NCI-H774 (cell line): ENCODE measurements around the gene POLR2B.
"Not testable (repeated sequence)": the region's sequence is repeated elsewhere in the genome, so short reads cannot be mapped to it uniquely, and the experiment has no call there.

Experiments used
- DNase-seq: peaks from one replicate; lab custom pipeline; 2025; lab: John Stamatoyannopoulos, UW

POLR2B gene

GRCh38 chr4:56986952-56987351 is 8.3 kb downstream of the POLR2B start:
- no peak for DNase-seq

GRCh38 chr4:56990109-56990905 is 11.6 kb downstream of the POLR2B start:
- no peak for DNase-seq

GRCh38 chr4:56995525-56995924 is 16.8 kb downstream of the POLR2B start:
- no peak for DNase-seq

DNA sequence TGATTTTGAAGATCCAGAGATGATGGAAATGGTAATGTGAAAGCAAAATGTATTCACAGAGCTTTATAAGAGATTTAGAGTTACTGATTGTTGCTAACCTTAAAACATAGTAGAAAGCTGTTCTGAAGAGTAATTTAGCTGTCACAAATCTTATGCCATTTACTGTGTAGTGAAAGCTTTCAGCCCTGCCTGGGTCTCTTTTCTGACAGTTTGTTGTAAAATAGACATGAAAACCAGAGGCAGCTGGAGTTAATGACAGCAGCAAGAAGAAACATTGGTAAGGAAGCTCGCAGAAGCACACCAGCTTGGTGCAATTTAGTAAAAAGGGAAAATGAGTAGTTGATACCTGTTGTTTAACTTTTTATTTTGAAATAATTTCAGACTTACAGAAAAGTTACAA is 21.1 kb downstream of the POLR2B start:
- DNase-seq, result no peak

DNA sequence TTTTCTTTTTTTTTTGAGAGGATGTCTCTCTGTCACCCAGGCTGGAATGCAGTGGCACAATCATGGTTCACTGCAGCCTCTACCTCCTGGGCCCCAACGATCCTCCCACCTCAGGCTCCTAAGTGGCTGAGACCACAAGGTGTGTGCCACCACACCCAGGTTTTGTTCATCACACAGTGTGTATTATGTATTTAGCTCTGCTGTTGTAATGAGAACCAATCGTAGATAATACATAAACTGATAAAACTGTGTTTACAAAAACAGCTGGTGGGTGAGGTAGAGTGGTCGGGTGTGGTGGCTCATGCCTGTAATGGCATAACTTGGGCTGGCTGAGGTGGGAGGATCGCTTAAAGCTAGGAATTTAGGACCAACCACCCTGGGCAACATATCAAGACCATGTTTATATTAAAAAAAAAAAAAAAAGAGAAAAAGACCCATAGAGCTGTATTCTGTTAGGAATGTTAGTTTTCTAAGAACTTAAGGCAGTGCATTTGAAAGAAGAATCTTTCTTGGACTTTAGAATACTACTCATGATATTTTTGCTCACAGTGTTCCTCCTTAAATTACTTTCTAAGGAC is 34.9 kb downstream of the POLR2B start:
- no peak for DNase-seq

- DNase-seq, result no peak
These were observed 40.3 kb downstream of the POLR2B start for GRCh38 chr4:57018980-57019379.

- DNase-seq, result no peak
These were observed 41.9 kb downstream of the POLR2B start for GRCh38 chr4:57020467-57021101.

DNA sequence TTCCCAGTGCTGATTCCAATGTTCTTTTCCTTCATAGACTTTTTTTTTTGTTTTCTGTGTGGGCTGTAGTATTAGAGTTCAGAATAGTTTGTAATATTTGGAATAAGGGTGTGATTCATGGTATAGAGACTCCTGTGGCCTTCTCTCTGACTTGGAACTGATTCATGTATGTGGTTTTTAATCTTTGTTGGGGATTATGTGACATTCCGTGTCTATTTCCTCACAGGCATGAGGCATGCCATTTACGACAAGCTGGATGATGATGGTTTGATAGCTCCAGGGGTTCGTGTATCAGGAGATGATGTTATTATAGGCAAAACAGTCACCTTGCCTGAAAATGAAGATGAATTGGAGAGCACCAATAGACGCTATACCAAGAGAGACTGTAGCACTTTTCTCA is 44.4 kb downstream of the POLR2B start:
- DNase-seq, result no peak

GRCh38 chr4:57034520-57034919 is 55.8 kb downstream of the POLR2B start:
- DNase-seq, result no peak

DNA sequence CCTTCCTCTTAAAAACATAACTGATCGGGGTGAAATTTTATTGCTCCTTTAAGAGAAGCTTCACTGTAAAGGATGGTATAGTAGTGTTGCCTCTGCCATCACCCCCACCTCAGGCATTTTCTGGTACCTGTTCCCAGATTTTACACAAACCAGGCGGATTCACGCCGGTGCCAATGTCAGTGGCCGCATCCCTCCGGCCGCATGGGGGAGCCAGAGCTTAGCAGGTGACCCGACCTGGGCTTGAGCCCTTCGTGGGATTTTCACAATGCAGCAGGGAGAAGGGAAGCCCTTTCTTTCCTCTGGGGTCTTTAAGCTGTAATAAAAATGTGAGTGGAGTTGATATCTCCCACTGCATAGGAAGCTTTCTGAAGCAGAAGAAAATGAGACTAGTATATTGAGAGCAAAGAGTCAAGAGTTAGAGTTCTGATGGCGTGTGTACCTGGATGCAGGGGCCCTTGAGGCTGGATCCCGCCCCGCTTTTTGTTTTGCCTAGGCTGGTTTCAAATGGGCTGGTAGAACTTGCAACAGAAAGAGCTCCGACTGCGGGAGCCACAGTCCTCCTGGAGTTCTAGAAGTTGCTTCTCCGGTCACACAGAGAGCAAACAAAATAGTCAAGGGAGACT is 59.4 kb downstream of the POLR2B start:
- DNase-seq, result no peak

DNA sequence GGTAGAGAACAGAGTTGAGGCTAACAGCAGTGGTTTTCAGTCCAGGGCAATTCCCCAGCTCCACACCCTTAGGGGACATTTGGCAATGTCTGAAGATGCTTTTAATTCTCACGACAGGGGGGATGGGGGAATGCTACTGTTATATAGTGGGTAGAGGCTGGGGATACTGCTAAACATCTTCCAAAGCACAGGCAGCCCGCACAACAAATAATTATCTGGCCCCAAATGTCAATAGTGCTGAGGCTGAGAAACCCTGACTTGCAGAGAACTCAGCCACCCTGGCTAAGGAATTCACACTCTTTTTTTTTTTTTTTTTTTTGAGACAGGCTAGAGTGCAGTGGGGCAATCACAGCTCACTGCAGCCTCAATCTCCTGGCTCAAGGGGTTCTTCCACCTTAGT is 60.6 kb downstream of the POLR2B start:
- DNase-seq, result no peak

GRCh38 chr4:57040510-57040909 is 61.8 kb downstream of the POLR2B start:
- DNase-seq, result no peak

DNA sequence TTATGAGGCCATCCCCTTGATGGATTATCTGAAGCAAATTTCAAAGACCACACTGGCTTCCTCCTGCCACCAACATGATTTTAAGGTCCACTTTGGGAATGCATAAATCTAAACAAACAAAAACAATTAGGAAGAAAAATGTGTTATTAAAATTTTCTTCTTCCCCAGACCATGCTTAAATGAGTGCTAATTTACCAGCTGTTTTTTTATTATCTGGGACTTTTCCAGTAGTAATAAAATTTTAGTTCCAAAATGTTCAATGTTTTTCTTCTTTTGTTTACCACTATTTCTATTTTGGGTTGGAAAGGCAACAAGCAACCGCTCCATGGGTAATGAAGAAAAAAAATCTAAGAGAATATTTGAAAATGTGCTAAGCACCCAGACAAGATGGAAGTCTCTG is 62.3 kb downstream of the POLR2B start:
- no peak for DNase-seq

DNA sequence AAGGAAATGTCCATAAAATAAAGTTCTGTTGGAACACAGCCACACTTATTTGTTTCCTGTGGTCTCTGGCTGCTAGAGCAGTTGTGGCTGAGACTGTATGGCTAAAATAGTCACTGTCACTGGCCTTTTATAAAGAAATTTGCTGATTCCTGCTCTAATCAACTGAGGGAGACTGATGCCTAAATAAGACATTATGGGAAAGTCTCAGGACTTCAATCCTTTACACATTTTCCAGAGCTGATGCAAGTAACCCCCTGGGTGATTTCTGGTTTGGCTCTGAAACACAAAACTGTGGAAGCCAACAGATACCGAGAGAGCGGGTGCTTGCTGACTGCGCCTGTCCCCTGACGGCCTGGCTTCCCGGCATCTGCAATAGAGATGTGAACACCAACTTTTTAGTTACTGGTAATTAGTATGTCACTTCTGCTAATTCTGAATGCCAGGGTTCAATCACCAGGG is 64.0 kb downstream of the POLR2B start:
- no peak for DNase-seq

GRCh38 chr4:57043347-57044251 is 64.9 kb downstream of the POLR2B start:
- DNase-seq, result no peak

DNA sequence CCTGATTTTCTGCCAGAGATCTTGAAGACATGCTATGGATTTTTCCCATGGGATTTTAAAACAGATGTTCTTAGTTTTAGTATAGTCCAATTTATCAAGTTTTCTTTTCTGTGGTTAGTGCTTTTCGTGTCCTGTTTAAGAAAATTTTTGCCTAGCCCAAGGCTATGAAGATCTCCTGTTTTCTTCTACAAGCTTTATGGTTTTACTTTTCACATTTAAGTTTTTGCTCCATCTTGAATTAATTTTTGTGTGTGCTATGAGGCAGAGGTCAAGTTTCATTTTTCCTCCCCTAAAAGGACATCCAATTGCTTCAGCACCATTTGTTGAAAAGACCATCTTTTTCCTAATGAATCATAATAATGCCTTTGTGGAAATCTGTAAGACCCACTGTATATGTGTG is 65.6 kb downstream of the POLR2B start:
- DNase-seq, result no peak

- no peak for DNase-seq
These were observed 66.3 kb downstream of the POLR2B start for GRCh38 chr4:57044996-57045395.

- not testable (repeated sequence) for DNase-seq
These were observed 68.3 kb downstream of the POLR2B start for GRCh38 chr4:57047046-57047445.

DNA sequence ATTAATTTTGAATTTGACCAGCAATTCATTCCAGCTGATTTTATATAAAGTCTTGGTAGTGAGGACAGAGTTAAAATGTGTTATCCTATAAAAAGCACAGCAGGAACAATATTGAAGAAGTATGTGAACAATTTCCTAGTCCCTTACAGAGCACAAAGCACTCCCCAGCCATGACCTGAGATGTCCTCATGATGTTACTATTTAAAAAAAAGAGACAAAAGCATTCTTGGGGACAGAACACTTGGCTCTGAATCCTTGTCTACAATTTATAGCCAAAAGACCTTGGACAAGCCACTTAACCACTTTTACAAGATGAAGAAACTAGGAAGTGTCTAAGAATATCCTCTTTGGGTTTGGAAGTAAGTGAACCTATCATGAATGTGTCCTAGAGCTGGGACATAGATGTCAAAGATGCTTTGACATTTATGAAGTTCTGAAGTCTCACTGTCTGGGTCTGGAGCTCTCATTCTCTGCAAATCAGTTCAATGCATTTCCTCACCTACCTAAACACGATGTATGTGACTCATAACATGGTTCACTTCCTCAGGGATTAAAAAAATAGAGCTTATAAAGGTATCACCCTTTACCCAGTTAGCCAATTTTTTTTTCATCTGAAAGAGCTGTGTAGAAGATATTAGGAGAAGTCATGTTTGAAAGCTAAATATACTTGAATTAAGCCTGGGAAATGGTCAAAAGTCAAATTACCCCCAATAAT is 70.1 kb downstream of the POLR2B start:
- DNase-seq, result no peak

GRCh38 chr4:57051095-57051494 is 72.4 kb downstream of the POLR2B start:
- DNase-seq, result no peak

DNA sequence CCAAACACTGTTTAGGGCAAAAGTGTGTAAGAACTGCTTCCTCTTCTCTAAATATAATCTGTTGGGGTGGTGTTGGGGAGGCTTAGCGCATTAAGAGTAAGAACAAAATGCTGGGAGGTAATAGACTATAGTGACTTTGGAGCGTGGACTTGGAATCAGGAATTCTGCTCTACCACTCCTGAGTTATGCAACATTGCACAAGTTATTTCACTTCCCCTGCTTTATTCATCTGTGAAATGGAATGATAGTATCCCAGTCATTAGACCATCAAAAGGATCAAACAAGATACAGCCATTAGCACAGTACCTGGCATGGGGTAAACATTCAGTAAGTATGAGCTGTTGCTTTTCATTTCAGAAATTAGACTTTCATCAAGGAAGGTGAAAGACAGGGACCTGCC is 72.8 kb downstream of the POLR2B start:
- DNase-seq, result no peak
